GM12878 (cell line): Measurements from ENCODE around the gene COL13A1. TPM values are rescaled to one million over a fixed set of nuclear protein-coding genes. Genes with fewer than 3 reads are reported as not detected.

Source experiments
- ATAC-seq: fragments of 200-7000 bp; cut with Tn5 transposase; 3 replicates; pipeline ENCODE4 v1.9.1; 2020; ENCODE audit warnings: mild to moderate bottlenecking, moderate library complexity
- BruUV-seq: library from RNA; stranded (reverse); fragments of 400-500 nt; replicated peaks from 2 replicates; lab custom pipeline; 2021; lab: Mats Ljungman, UMichigan
- CTCF ChIA-PET: fragments of 300-600 bp; sonication (Branson Sonifier 250); formaldehyde crosslinking; extraction: SDS; loops from one replicate; lab custom pipeline; 2021; ENCODE audit warnings: inconsistent platforms; lab: Yijun Ruan, JAX
- POLR2A ChIA-PET: fragments of 350-600 bp; formaldehyde crosslinking; extraction: SDS; loops from one replicate; lab custom pipeline; 2021; ENCODE audit warnings: inconsistent platforms; lab: Charles Lee
- RAD21 ChIA-PET: fragments of 300-600 bp; sonication (Branson Sonifier 250); formaldehyde crosslinking; loops from one replicate; lab custom pipeline; 2023; ENCODE audit warnings: antibody characterized with exemption; ENCODE audit not compliant: unreplicated experiment; lab: Charles Lee
- SMC1A ChIA-PET: fragments of 300-600 bp; sonication (Branson Sonifier 250); formaldehyde crosslinking; loops from one replicate; lab custom pipeline; 2023; ENCODE audit not compliant: unreplicated experiment, uncharacterized antibody; lab: Charles Lee
- DNase-seq: peaks from one replicate; pipeline ENCODE4 v3.0.0-alpha.2; 2011; ENCODE audit warnings: low read depth, low spot score
- FAIRE-seq: peaks from 3 replicates; lab custom pipeline; 2011; peaks lifted over from hg19 to GRCh38; lab: Jason Lieb, UNC
- H2AFZ ChIP-seq: 2 replicates; pipeline ENCODE4 v1.6.0; 2011; ENCODE audit warnings: low read depth, low read length, control low read depth; ENCODE audit not compliant: control insufficient read depth
- H3K27ac ChIP-seq: 2 replicates; pipeline ENCODE4 v1.5.1; 2011; ENCODE audit warnings: control low read depth; ENCODE audit not compliant: control insufficient read depth, insufficient read depth
- H3K27me3 ChIP-seq, 2 experiments: replicated peaks in 1 of 2; 2 replicates each; pipeline versions ENCODE4 v1.6.0 to v1.6.1; 2011; ENCODE audit warnings: low read length in 1 of 2; ENCODE audit not compliant: control insufficient read depth in 2 of 2, insufficient read depth in 2 of 2
- H3K36me3 ChIP-seq, 2 experiments: 2 replicates each; pipeline ENCODE4 v1.5.1; 2011; ENCODE audit warnings: low read length in 1 of 2; ENCODE audit not compliant: control insufficient read depth in 2 of 2, insufficient read depth in 2 of 2
- H3K4me1 ChIP-seq: 2 replicates; pipeline ENCODE4 v1.6.1; 2011; ENCODE audit warnings: mild to moderate bottlenecking, low read length, moderate library complexity, mixed read lengths; ENCODE audit not compliant: control insufficient read depth, insufficient read depth
- H3K4me2 ChIP-seq: 2 replicates; pipeline ENCODE4 v1.6.0; 2011; ENCODE audit warnings: control low read depth; ENCODE audit not compliant: control insufficient read depth, insufficient read depth
- H3K4me3 ChIP-seq: fragments of 200-600 bp; sonication (generic); 2 replicates; pipeline ENCODE4 v1.5.1; 2016
- H3K79me2 ChIP-seq: 2 replicates; pipeline ENCODE4 v1.6.0; 2011; ENCODE audit warnings: low read length; ENCODE audit not compliant: control insufficient read depth, insufficient read depth
- H3K9ac ChIP-seq: 2 replicates; pipeline ENCODE4 v1.8.0; 2011; ENCODE audit warnings: low read length, control low read depth, mixed read lengths; ENCODE audit not compliant: control insufficient read depth, insufficient read depth
- H3K9me3 ChIP-seq: replicated peaks from 3 replicates; pipeline ENCODE4 v1.5.1; 2011; ENCODE audit warnings: mild to moderate bottlenecking, low read length; ENCODE audit not compliant: control insufficient read depth, insufficient read depth
- H4K20me1 ChIP-seq: 2 replicates; pipeline ENCODE4 v1.6.0; 2011; ENCODE audit not compliant: control insufficient read depth, insufficient read depth
- ASH2L ChIP-seq: fragments of 300-600, 200-600 bp; sonication (generic); IDR thresholded peaks from 2 replicates; pipeline ENCODE4 v1.6.1; 2017; ENCODE audit warnings: low read depth, mild to moderate bottlenecking, borderline replicate concordance
- ELK1 ChIP-seq: IDR thresholded peaks from 2 replicates; pipeline ENCODE4 v1.6.1; 2012; ENCODE audit warnings: low read depth, low read length, improper control_type of control experiment
- HCFC1 ChIP-seq: fragments of 150-350 bp; IDR thresholded peaks from 2 replicates; pipeline ENCODE4 v1.6.1; 2014; ENCODE audit warnings: low read length
- HDAC6 ChIP-seq: fragments of 200-600 bp; sonication (generic); IDR thresholded peaks from one replicate; pipeline ENCODE4 v1.8.0; 2017; ENCODE audit warnings: antibody characterized with exemption; ENCODE audit not compliant: unreplicated experiment
- NFXL1 ChIP-seq: fragments of 450-650 bp; IDR thresholded peaks from 2 replicates; pipeline ENCODE4 v1.6.1; 2017; ENCODE audit warnings: antibody characterized with exemption, mild to moderate bottlenecking, borderline replicate concordance
- NFYB ChIP-seq: IDR thresholded peaks from 2 replicates; pipeline ENCODE4 v1.6.1; 2011; ENCODE audit warnings: low read depth, mild to moderate bottlenecking, low read length, improper control_type of control experiment, moderate library complexity; ENCODE audit not compliant: insufficient read depth
- RAD51 ChIP-seq: fragments of 450-650 bp; IDR thresholded peaks from 2 replicates; pipeline ENCODE4 v1.6.1; 2016; ENCODE audit warnings: moderate library complexity, mild to moderate bottlenecking, inconsistent platforms
- SREBF2 ChIP-seq: IDR thresholded peaks from 2 replicates; pipeline ENCODE4 v1.6.1; 2012; ENCODE audit warnings: mild to moderate bottlenecking, low read length
- YY1 ChIP-seq: IDR thresholded peaks from 2 replicates; pipeline ENCODE4 v1.6.1; 2011; ENCODE audit warnings: low read depth, mild to moderate bottlenecking, low read length
- ZBTB33 ChIP-seq: fragments of 450-650 bp; IDR thresholded peaks from 2 replicates; pipeline ENCODE4 v1.6.1; 2017; ENCODE audit warnings: mild to moderate bottlenecking
- WGBS: methylation state at CpG from one replicate; pipeline ENCODE4 v1.1.6; 2016; ENCODE audit warnings: low lambda C conversion rate; ENCODE audit not compliant: insufficient replicate concordance, insufficient coverage; ENCODE audit errors: missing lambda C conversion rate; 5-methylcytosine and 5-hydroxymethylcytosine counted together
- in situ Hi-C: fragments of 300-500 bp; cut with MboI; formaldehyde crosslinking; loops from 9 replicates; pipeline ENCODE4 v1.14.3; 2018; ENCODE audit warnings: mixed read lengths
- intact Hi-C: fragments of 100-400 bp; cut with micrococcal nuclease; formaldehyde crosslinking; loops from one replicate; pipeline ENCODE4 v1.14.2; 2022; ENCODE audit not compliant: unreplicated experiment
- polyA plus RNA-seq, 11 experiments: library from polyadenylated mRNA; depleted of rRNA in 4 of 11; unstranded in 6 of 11; stranded (reverse) in 5 of 11; fragments of >200 nt; fragmentation: Nextera tagmentation in 4 of 11; fragmentation: Illumina TruSeq in 1 of 11; extraction: Ambion mirVana in 4 of 11; extraction: Trizol in 1 of 11; gene quantifications; 1 replicate in 1 of 11; 2 replicates in 10 of 11; pipeline versions ENCODE4 v1.2.1 to v1.2.3, GENCODE V29; 2011 to 2016; ENCODE audit warnings: inconsistent platforms in 2 of 11, missing spikeins in 2 of 11, low read depth in 1 of 11
- total RNA-seq, 4 experiments: library from RNA; depleted of rRNA in 3 of 4; stranded (reverse); fragments of >200 nt in 3 of 4; fragmentation: Illumina TruSeq in 1 of 4; extraction: Trizol in 1 of 4; gene quantifications; 2 replicates each; pipeline versions ENCODE4 v1.2.1 to v1.2.3, GENCODE V29; 2013 to 2021
- TF ChIP-seq, protein P1 (sequence below): IDR thresholded peaks from 2 replicates; pipeline ENCODE4 v1.6.1; 2012; ENCODE audit warnings: low read depth, low read length, improper control_type of control experiment
- TF ChIP-seq, protein P2 (sequence below): fragments of 450-650 bp; IDR thresholded peaks from 2 replicates; pipeline ENCODE4 v1.6.1; 2017; ENCODE audit warnings: antibody characterized with exemption, mild to moderate bottlenecking, moderate library complexity

COL13A1 gene
- total and polyA plus RNA-seq, 10 of the 15 experiments (the other 5 are each of a cell fraction or from before 2014, with no cell fraction given) = 0.03 to 0.15 (median 0.05) TPM; not detected in 7

- DNase-seq = no peak
- H3K4me3 ChIP-seq = no peak overlapping the region
- no peaks in the 10 kb centered on the region; the same call in 2 of the 3 replicates for H3K9me3 ChIP-seq
- H3K79me2 ChIP-seq = no peaks in the 10 kb centered on the region
- H4K20me1 ChIP-seq = no peaks in the 10 kb centered on the region
- no peak overlapping the region for H2AFZ ChIP-seq
- H3K27me3 ChIP-seq = peaks cover 0 to 4% of the 10 kb centered on the region in 2 experiments; a peak in 1 of 4 replicates
- no TSS peak for BruUV-seq
- intact Hi-C loops = no loop called here
- no peak overlapping the region for H3K9ac ChIP-seq
- TF ChIP-seq NFXL1 (no peak), SREBF2 (no peak), ASH2L (no peak), HCFC1 (no peak), NFYB (no peak), ELK1 (no peak), RAD51 (no peak), YY1 (no peak), HDAC6 (no peak), ZBTB33 (no peak)
- TF ChIP-seq, protein P1, sequence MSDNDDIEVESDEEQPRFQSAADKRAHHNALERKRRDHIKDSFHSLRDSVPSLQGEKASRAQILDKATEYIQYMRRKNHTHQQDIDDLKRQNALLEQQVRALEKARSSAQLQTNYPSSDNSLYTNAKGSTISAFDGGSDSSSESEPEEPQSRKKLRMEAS = no peak
- TF ChIP-seq, protein P2, sequence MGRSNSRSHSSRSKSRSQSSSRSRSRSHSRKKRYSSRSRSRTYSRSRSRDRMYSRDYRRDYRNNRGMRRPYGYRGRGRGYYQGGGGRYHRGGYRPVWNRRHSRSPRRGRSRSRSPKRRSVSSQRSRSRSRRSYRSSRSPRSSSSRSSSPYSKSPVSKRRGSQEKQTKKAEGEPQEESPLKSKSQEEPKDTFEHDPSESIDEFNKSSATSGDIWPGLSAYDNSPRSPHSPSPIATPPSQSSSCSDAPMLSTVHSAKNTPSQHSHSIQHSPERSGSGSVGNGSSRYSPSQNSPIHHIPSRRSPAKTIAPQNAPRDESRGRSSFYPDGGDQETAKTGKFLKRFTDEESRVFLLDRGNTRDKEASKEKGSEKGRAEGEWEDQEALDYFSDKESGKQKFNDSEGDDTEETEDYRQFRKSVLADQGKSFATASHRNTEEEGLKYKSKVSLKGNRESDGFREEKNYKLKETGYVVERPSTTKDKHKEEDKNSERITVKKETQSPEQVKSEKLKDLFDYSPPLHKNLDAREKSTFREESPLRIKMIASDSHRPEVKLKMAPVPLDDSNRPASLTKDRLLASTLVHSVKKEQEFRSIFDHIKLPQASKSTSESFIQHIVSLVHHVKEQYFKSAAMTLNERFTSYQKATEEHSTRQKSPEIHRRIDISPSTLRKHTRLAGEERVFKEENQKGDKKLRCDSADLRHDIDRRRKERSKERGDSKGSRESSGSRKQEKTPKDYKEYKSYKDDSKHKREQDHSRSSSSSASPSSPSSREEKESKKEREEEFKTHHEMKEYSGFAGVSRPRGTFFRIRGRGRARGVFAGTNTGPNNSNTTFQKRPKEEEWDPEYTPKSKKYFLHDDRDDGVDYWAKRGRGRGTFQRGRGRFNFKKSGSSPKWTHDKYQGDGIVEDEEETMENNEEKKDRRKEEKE = no peak
- TF ChIP-seq, all 136 proteins: peak for 0
- no peaks in the 10 kb centered on the region for H3K4me1 ChIP-seq
- RAD21 ChIA-PET = no interaction called here
- no peak overlapping the region for H3K27ac ChIP-seq
- SMC1A ChIA-PET = no interaction called here
- 39% methylated on average over 2 of the region's 2 CpGs for WGBS
- no peak overlapping the region for H3K4me2 ChIP-seq
- in situ Hi-C loops = no loop called here
- POLR2A ChIA-PET = no interaction called here
- H3K36me3 ChIP-seq = no peaks in the 10 kb centered on the region
- ATAC-seq (no peak), FAIRE-seq (no peak)
- CTCF ChIA-PET = interaction anchor here (1.5 kb wide), 1 partner anchor 29 kb away, joined by 3 read pairs; no protein-coding TSS in a partner anchor
Measured at GRCh38 chr10:69818676-69819239, 17.1 kb downstream of the COL13A1 start.
